ENCODE results near the gene SPPL3. TPM values are rescaled to one million over a fixed set of nuclear protein-coding genes. Genes with fewer than 3 reads are reported as not detected.

SPPL3 gene
- total RNA-seq, 4 donors from 2014 or later: 25.7 to 37.5 (median 34.7) TPM

GRCh38 chr12:120759591-120760348 is 144.4 kb downstream of the SPPL3 start:
- no peak for TF ChIP-seq CTCF (IDR thresholded peaks at IDR 0.05)
- no peak for TF ChIP-seq POLR2A (IDR thresholded peaks at IDR 0.05)
- no peaks in the 10 kb centered on the region for H3K9me3 ChIP-seq
- no peaks in the 10 kb centered on the region for H3K27me3 ChIP-seq
- DNase-seq: no peak
- H3K36me3 ChIP-seq: peaks cover 0 to 3% of the 10 kb centered on the region in 2 donors
- no peak overlapping the region for H3K4me3 ChIP-seq (replicated peaks in 1 of 3)
- H3K4me1 ChIP-seq: peaks cover 27 to 28% of the 10 kb centered on the region in 2 donors
- WGBS, 2 donors: 86 to 88% methylated on average over 26 to 27 of the region's 27 CpGs
- H3K27ac ChIP-seq: peak overlapping the region in 2 of 3 donors; percentile 88 to 94
- intact Hi-C loops (cut with DNase I): no loop called here

GRCh38 chr12:120758798-120759590 is 145.2 kb downstream of the SPPL3 start:
- intact Hi-C loops (cut with DNase I): no loop called here
- TF ChIP-seq POLR2A (IDR thresholded peaks at IDR 0.05): no peak
- TF ChIP-seq CTCF (IDR thresholded peaks at IDR 0.05): no peak
- H3K36me3 ChIP-seq: no peaks in the 10 kb centered on the region
- H3K9me3 ChIP-seq: no peaks in the 10 kb centered on the region
- 85 to 94% methylated on average over 7 of the region's 7 CpGs for WGBS, 2 donors
- H3K4me1 ChIP-seq: peaks cover 27 to 28% of the 10 kb centered on the region in 2 donors
- DNase-seq: no peak
- H3K4me3 ChIP-seq (replicated peaks in 1 of 3): no peak overlapping the region
- no peak overlapping the region for H3K27ac ChIP-seq
- no peaks in the 10 kb centered on the region for H3K27me3 ChIP-seq

- TF ChIP-seq POLR2A (IDR thresholded peaks at IDR 0.05) (no peak), CTCF (IDR thresholded peaks at IDR 0.05) (no peak)
- no peaks in the 10 kb centered on the region for H3K9me3 ChIP-seq
- 82 to 89% methylated on average over 6 of the region's 6 CpGs for WGBS, 2 donors
- intact Hi-C loops (cut with DNase I): no loop called here
- no peaks in the 10 kb centered on the region for H3K36me3 ChIP-seq
- no peak overlapping the region for H3K27ac ChIP-seq
- H3K27me3 ChIP-seq: no peaks in the 10 kb centered on the region
- peaks cover 22 to 25% of the 10 kb centered on the region in 2 donors for H3K4me1 ChIP-seq
- DNase-seq: no peak
- H3K4me3 ChIP-seq (replicated peaks in 1 of 3): no peak overlapping the region
These were observed 146.2 kb downstream of the SPPL3 start for GRCh38 chr12:120757949-120758348.

- intact Hi-C loops (cut with DNase I): no loop called here
- no peaks in the 10 kb centered on the region for H3K27me3 ChIP-seq
- H3K4me1 ChIP-seq: peaks cover 16 to 18% of the 10 kb centered on the region in 2 donors
- TF ChIP-seq CTCF (IDR thresholded peaks at IDR 0.05): no peak
- no peak for TF ChIP-seq POLR2A (IDR thresholded peaks at IDR 0.05)
- no peaks in the 10 kb centered on the region for H3K9me3 ChIP-seq
- 91 to 97% methylated on average over 4 of the region's 4 CpGs for WGBS, 2 donors
- no peaks in the 10 kb centered on the region for H3K36me3 ChIP-seq
- H3K27ac ChIP-seq: no peak overlapping the region
- H3K4me3 ChIP-seq (replicated peaks in 1 of 3): no peak overlapping the region
- no peak for DNase-seq
These were observed 146.9 kb downstream of the SPPL3 start for GRCh38 chr12:120757226-120757742.

- Histone ChIP-seq H3K36me3 (no peaks in the 10 kb centered on the region), H3K9me3 (no peaks in the 10 kb centered on the region), H3K4me1 (no peaks in the 10 kb centered on the region), H3K27me3 (no peaks in the 10 kb centered on the region), H3K4me3 (replicated peaks in 1 of 3) (no peak overlapping the region), H3K27ac (no peak overlapping the region)
- no peak for TF ChIP-seq POLR2A (IDR thresholded peaks at IDR 0.05)
- no peak for TF ChIP-seq CTCF (IDR thresholded peaks at IDR 0.05)
- intact Hi-C loops (cut with DNase I): no loop called here
- no peak for DNase-seq
These were observed 148.9 kb downstream of the SPPL3 start for GRCh38 chr12:120755269-120755668.
